Stimulated activated CD4-positive, alpha-beta T cell treated with anti-CD3 and anti-CD28 coated beads, Interleukin-1b, Interleukin-23, amount 100 ng/mL, for 1 hour (primary cell): ENCODE measurements around the gene SZRD1.

ENCODE experiments used
- DNase-seq, 2 donors: peaks; one replicate each; pipeline ENCODE4 v3.0.0-alpha.2; 2020; ENCODE audit warnings: low read depth in 2 of 2

Gene SZRD1

DNA sequence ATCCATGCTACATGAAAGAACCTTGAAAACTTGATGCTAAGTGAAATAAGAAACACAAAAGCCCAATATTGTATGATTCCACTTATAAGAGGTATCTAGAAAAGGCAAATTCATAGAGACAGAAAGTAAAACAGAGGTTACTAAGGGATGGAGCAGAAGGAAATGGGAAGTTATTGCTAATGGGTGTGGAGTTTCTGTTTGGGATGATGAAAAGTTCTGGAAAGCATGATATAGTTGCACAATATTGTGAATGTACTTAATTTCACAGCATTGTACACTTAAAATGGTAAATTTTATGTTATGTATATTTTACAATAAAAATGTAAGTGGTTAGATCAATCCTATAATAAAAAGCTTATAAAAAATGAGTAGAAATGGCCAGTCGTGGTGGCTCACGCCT, 71.9 kb downstream of the SZRD1 start:
- no peak for DNase-seq

- no peak for DNase-seq
These were observed 73.1 kb downstream of the SZRD1 start for GRCh38 chr1:16440131-16440469.

GRCh38 chr1:16440470-16441281, 73.6 kb downstream of the SZRD1 start, which contains the start of gene NECAP2:
Gene NECAP2 (plus strand): TSS chr1:16440724. CDS start chr1:16440762, 38 bp downstream.
- peak; percentile 84 to 95 for DNase-seq

GRCh38 chr1:16441282-16441665, 74.2 kb downstream of the SZRD1 start:
- no peak for DNase-seq

DNA sequence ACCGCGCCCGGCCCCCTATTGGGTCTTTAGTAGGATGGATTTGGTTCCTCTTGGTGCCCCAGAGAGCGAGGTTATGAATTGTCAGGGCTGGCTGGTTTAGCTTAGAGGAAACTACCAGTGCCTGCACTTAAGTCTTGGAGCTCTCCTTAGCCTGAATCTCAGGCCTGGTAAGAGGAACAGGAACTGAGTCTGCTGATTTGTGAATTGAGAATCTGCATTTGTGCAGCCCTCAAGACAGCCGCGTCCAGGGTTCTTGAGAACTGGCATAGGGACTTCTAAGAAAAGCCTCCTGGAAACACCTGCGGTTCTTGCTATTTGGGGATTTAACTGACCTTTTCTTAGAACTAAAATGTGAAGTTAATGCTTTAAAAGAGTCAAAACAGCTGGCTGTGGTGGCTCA, 75.2 kb downstream of the SZRD1 start:
- DNase-seq = no peak

DNA sequence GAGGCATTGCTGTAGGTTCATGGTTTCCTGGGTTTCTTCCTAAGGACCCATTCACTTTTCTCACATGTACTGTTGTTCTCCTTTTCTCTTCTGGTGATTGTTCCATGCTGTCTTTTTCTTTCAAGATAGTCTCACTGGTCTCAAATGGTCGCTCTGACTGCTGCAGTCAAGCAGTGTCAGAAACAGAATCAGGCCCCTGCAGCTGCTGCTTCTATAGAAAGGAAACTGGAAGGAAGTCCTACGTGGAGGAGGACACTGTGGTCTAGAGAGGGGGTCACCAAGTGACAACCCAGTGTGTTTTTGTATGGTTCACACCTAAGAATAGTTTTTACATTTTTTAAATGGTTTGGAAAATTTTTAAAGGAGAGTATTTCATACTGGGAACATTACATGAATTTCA, 75.9 kb downstream of the SZRD1 start:
- DNase-seq = no peak

DNA sequence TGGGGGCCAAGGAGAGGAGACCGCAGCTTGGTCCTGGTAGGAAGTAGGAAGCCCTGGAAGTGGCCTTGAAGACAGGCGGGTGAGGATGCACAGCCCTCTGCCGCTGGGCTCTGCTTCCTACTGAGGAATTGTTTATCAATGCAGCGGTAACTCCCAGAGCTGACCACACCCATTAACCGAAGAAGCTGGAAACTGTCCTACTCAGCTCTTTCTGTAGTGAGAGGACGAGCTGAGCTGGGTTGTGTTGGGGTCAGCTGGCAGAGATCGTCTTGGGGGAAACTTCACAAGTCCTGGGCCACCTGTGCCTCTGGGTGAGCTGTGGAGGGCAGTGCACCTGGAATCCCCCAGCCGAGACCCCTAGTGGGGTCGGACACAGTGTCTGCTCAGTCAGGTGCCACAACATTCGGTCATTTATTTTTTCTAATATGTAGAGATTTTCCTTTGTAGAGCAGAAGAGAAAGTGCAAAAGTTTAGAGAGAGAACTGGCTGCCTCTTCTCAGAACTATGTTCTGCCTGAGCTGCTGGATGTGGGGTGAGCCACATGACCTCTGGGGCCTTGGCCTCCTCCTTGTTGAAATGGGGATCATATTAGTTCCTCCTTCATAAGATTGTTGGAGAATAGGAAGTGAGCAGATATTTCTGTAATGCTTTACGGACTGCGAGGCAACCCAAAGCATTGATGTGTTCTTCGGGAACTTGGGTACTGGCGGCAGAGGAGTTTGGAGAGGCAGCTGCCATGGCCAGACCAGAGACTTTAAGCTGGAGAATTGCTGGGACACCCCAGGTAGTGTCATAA, 77.1 kb downstream of the SZRD1 start:
- DNase-seq = no peak

DNA sequence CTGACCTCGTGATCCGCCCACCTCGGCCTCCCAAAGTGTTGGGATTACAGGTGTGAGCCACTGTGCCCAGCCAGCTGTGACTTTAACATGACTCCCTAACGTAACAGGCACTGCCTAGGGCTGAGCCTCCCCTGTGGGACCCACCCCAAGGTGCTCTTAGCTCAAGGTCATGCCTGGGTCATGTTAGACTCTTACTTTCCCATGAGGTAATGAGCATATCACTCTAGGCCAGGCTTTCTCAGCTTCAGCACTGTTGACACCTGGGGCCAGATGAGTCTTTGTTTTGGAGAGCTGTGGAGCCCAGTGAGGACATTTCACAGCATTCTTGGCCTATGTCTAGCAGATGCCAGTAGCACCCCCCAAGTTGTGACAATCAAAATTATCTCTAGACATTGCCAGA, 78.0 kb downstream of the SZRD1 start:
- no peak for DNase-seq

DNA sequence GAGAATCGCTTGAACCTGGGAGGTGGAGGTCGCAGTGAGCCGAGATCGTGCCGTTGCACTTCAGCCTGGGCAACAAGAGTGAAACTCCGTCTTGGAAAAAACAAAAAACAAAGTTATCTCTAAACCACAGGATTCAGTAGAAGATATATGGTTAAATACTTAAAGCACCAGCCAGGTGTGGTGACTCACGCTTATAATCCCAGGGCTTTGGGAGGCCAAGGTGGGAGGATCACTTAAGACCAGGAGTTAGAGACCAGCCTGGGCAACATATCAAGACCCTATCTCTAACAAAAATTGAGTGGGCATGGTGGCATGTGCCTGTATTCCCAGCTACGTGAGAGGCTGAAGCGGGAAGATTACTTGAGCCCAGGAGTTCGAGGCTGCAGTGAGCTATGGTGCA, 79.1 kb downstream of the SZRD1 start:
- no peak for DNase-seq

DNA sequence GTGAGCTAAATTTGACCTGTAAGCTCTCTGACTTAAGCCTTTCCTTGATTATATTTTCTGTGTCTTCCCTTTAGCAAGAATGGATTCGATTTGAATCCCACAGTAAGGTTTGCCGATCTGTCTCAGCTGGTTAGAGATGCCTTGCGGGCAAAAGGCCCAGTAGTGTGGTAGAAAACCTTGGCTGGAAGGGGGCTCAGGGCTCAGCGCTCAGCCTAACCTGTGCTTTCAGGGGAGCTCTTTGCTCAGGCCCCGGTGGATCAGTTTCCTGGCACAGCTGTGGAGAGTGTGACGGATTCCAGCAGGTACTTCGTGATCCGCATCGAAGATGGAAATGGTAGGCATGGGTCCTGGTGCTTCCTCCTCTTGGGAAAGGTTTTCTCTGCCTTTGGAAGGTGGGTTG, 80.6 kb downstream of the SZRD1 start:
- DNase-seq = no peak
